Cardiac fibroblast (primary cell): ENCODE results near the gene SRPK2.
"Not testable (repeated sequence)": the region's sequence is repeated elsewhere in the genome, so short reads cannot be mapped to it uniquely, and the experiment has no call there.

Experiments
- DNase-seq, 2 donors: peaks; one replicate each; pipeline versions ENCODE4 v3.0.0 to v3.0.0-alpha.2; 2010; ENCODE audit warnings: low read depth in 2 of 2
- H3K4me3 ChIP-seq, 2 donors: replicated peaks in 1 of 2; 1 replicate in 1 of 2; 2 replicates in 1 of 2; pipeline ENCODE4 v1.5.1; 2011; ENCODE audit warnings: low read depth in 2 of 2, low read length in 2 of 2, mild to moderate bottlenecking in 2 of 2, moderate library complexity in 1 of 2
- CTCF ChIP-seq: IDR thresholded peaks from one replicate; pipeline ENCODE4 v1.5.1; 2011; ENCODE audit warnings: low read depth, mild to moderate bottlenecking, low read length, inconsistent platforms

Gene SRPK2

GRCh38 chr7:105305633-105306032 is 83.1 kb downstream of the SRPK2 start:
- DNase-seq = no peak
- TF ChIP-seq CTCF = no peak
- H3K4me3 ChIP-seq = no peak overlapping the region

DNA sequence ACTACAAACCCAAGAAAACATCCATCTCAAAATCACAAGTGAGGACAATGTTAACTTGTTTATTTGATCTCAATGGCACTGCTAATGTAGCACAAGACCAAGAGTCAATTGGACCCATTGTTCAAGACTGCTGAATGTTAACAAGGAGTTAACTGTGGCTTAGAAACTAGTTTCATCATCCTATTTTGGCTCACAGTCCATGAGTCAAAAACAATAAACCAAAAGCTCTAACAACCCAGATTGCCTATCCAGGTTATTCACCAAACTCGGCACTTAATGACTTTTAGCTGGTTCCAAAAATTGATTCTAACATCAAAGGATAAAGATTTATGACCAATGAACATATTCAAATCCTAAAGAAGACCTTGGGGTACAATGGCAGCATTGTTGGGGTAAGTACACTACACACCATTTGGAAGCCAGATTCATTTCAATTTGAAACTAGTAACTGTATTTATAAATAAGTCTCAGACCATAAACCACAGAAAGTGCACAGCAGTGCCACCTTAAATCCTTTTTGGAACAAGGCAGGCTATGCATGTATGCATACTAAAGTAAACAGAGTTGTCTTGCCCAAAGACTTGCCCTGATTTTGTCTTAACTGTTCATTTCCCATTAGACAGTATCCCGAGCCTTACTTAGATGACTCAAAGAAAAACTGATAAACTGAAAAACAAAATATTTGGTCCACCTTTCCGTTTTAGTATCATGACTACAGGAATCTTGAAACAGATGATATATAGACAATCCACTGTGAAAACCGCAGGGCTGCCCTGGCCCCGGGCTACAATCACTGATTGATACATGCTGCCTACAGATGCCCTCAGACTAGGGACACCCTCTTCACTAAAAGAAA is 84.5 kb downstream of the SRPK2 start:
- DNase-seq = peak; percentile 43 to 74
- TF ChIP-seq CTCF = no peak

GRCh38 chr7:105300587-105300986 is 88.1 kb downstream of the SRPK2 start:
- not testable (repeated sequence) for DNase-seq, H3K4me3 ChIP-seq

More for the DNA sequence above, 84.5 kb downstream of the SRPK2 start:
- no peak overlapping the region for H3K4me3 ChIP-seq

- DNase-seq = no peak
- no peak for TF ChIP-seq CTCF
- no peak overlapping the region for H3K4me3 ChIP-seq
Measured at GRCh38 chr7:105298439-105298894, 90.3 kb downstream of the SRPK2 start.

- H3K4me3 ChIP-seq = no peak overlapping the region
- no peak for DNase-seq
- no peak for TF ChIP-seq CTCF
Measured at GRCh38 chr7:105297985-105298384, 90.7 kb downstream of the SRPK2 start.

DNA sequence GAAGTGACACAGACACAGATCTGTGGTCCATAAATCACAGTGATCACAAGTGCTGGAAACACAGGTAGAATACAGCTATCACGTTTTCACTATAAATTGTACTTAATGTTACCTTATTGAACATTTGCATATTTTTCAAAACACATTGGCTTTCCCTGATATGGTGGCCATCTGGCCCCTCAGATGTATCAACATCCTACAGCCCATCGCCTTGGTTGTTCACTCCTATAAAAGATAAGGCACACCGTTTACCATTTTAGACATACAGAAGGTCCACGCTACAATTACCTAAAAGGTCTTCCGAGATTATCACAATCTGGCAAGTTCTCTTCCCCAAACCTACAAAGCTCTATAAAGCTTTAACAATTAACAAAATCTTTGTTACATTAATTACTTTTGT is 91.4 kb downstream of the SRPK2 start:
- no peak for DNase-seq
- H3K4me3 ChIP-seq = no peak overlapping the region
- no peak for TF ChIP-seq CTCF

DNA sequence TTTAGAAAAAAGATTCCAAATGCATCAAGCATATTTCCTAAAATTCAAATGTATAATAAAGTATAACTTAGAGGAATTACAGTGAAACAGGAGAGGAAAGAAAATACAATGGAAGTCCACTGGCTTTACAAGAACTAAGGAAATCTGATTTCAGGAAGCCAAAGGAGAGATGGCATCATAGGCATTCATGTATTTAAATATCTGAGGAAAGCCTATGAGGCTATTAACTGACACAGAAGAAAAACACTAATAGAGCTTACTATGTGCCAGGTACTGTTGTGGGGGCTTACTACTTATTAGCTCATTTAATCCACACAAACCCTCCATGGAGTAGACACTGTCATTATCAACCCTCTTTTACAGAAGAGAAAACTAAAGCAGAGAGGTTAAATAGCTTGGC is 92.2 kb downstream of the SRPK2 start:
- DNase-seq = peak in 1 of 2 donors; percentile 6
- no peak overlapping the region for H3K4me3 ChIP-seq
- no peak for TF ChIP-seq CTCF
